Cerebellar nuclear complex (tissue), 1 donor: ENCODE data around the gene MRPS12.
"Not testable (repeated sequence)": the region's sequence is repeated elsewhere in the genome, so short reads cannot be mapped to it uniquely, and the experiment has no call there.

Experiments
- DNase-seq, 2 experiments: peaks; one replicate each; lab custom pipeline; 2025; lab: John Stamatoyannopoulos, UW

The MRPS12 gene

GRCh38 chr19:38930776-38931520 lies at the start of gene MRPS12:
MRPS12 (plus strand) TSS chr19:38930944; CDS start chr19:38931295, 351 bp downstream.
- peak; percentile 93 to 98 for DNase-seq

- no peak for DNase-seq
Measured at GRCh38 chr19:38883286-38883685, 47.5 kb upstream of the MRPS12 start.

DNA sequence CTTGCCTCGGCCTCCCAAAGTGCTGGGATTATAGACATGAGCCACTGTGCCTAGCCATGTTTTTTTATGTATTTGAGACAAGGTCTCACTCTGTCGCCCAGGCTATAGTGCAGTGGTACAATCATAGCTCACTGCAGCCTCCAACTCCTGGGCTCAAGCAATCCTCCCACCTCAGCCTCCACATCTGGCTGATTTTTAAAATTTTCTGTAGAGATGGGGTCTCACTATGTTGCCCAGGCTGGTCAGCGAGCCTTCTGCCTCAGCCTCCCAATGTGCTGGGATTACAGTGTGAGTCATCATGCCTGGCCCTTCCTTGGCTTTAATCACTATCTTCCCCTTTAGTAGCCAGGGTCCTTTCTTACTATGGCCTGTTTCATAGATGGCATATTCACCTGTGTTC lies 46.1 kb upstream of the MRPS12 start:
- not testable (repeated sequence) for DNase-seq

DNA sequence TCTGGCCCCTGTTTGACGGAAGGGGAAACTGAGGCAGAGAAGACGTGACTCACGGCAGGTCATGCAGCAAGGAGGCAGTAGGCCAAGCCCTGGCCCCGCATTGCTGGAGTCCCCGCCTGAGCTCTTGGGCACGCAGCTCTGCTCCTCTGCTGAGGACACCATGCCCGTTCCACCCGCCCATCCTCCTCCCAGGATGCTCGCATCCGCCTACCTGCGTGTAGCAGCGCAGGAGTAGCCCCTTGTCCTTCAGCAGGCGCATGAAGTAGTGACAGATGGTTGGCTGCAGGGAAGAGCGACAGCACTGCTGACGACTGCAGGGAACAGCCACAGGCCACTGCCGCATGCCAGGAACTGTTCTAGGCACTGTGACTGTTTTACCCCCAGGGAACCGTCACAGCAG lies 41.9 kb upstream of the MRPS12 start:
- DNase-seq: peak in 1 of 2 experiments; percentile 30

- DNase-seq: no peak
Measured at GRCh38 chr19:38889803-38890202, 40.9 kb upstream of the MRPS12 start.

DNA sequence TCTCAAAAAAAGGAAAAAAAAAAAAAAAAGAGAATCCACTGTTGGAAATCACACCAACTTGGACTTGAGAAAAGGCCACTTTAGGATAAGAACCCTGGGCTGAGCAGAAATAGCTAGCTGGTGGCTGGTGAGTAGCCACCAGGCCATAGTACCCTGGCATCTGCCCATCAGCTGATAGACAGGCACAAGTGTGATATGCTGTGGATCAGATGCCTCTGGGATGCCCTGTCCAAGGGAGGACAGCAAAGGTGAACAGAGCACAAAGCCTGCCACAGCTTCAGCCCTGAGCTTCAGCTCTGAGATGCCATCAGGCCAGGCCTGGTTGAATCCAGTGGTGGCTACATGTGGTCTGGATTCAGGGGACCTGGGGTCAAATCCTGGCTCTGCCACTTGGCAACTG lies 40.1 kb upstream of the MRPS12 start:
- no peak for DNase-seq

DNA sequence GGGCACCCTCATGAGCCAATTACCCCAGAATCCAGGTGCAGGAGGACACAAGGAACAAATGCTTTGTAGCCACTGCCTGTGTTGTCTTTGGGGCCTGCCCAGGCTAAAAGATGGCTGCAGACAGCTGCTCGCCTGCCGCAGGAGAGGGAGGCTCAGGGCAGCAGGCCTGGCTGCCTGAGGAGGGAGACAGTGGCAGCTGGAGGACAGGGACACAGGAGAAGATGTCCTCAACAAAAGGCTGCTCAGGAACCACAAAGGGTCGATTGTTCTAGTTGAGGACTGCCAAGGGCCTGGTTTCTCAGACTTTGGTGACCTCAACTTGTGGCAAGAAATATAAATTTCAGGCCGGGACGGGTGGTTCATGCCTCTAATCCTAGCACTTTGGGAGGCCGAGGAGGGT lies 39.0 kb upstream of the MRPS12 start:
- no peak for DNase-seq

DNA sequence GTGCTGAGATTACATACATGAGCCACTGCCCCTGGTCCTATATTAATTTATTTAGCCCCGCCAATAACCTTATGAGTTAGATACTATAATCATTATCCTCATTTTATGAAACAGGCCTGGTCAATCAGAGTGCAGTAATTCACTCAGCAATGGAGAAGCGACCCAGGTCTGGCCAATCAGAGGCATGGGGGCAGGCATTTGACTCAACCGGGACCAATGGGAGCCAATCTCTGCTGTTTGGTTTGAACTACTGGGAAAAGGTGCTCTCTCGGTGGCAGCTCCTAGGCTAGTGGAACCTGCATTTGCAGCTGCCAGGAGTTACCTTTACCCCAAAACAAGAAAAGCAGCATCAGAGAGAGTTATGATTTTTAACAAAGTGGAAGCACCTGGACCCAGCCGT lies 37.9 kb upstream of the MRPS12 start:
- DNase-seq: no peak

DNA sequence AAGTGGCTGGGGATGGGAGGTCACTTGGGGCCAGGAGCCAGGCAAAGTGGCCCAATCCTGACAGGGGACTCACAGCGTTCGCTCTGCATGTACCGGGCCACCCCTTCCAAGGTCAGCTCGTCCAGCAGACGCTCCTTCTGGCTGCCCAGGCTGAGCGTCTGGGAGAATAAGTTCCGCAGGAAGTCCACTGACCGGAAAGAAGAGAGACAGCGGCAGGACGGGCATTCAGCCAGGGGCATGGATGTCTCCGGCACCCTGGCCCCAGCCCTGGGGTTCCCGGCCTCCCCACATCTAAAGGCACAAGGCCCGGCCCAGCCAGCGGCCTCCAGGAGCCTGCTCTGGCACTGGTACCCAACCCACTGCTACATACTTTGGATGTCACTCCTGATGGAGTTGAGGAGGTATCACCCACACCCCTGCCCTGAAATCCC lies 37.4 kb upstream of the MRPS12 start:
- DNase-seq: no peak

- DNase-seq: no peak
Measured at GRCh38 chr19:38894968-38895367, 35.8 kb upstream of the MRPS12 start.

DNA sequence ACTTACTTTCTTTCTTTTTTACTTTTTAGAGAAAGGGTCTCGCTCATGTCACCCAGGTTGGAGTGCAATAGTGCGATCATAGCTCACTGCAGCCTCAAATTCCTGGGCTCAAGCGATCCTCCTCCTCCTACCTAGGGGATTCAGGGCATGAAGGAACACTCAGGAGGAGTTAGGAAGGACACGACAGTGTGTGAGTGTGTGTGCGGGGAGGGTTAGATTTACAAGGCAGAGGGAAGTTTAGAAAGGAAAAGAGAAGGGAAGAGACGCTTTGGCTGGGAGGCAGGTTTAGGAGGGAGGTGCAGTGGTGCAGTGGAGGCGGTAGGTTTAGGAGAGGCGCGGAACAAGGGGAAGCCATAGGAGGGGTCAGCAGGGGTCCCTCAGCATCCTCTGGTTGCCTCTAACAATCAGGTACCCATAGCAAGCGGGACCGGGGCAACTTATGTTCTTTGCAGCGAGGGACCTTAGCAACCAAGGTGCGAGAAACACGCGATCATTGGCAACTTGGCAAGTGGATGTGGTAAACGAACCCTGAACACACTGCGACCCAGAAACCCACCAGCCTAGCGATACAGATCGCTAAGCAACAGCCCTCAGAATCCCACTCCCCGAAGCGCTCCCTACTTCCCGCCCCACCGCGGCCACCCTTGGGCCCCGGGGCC lies 31.8 kb upstream of the MRPS12 start:
- DNase-seq: no peak

DNA sequence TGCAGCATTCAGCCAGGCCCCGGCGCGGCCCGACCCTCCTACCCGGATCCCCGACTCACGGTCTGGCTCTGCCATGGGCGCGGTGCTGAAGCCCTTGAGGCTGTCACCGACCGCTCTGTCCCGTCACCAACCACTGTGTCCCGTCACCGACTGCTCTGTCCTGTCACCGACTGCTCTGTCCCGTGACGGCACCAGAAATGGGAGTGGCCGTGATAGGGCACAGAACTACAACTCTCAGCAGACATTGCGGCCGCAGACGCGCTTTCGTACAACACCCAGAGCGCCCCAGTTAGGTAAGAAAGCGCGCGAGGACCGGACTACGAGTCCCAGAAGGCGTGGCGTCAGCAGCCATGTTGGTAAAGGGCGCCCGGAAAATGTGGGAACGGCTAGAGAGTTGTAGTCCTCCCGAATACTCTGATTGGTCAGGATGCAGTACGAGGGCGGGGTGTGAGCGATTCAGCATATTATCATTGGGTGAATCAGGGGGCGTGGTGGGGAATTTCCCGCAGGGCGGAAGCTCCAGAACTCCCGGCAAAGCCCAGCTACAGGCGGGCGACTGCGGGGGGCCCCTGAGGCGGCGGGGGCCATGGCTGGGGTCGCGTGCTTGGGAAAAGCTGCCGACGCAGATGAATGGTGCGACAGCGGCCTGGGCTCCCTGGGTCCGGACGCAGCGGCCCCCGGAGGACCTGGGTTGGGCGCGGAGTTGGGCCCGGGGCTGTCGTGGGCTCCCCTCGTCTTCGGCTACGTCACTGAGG lies 31.1 kb upstream of the MRPS12 start, which contains the start of the genes NFKBIB and SIRT2:
NFKBIB (plus strand) TSS at position 523 of the 755 bp plus-strand sequence; CDS start at position 587, 64 bp downstream.
SIRT2 (minus strand) TSS at position 172 of the 755 bp plus-strand sequence; CDS start at position 75, 97 bp downstream.
- peak; percentile 99 to 100 for DNase-seq

DNA sequence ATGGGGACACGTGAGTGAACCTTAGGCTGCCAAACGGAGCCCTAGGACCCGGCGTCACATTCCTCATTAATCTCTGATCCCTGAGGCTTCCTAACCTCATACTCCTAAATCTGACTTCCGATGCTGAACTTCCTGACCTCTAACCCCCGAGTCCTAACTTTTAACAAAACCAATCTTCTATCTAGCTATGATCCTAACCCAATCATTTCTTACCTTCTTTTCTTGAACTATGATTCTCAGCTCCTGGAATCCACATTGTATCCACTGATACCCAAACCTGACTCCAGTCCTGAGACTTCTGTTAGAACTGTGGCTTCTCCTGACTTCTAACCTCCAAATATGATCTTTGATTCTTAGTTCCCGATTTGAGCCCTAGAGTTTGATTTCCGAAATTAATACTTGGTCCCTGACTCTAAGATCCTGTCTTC lies 30.5 kb upstream of the MRPS12 start:
- DNase-seq: no peak

- no peak for DNase-seq
Measured at GRCh38 chr19:38900743-38901190, 30.0 kb upstream of the MRPS12 start.

- no peak for DNase-seq
Measured at GRCh38 chr19:38901683-38902082, 29.1 kb upstream of the MRPS12 start.

DNA sequence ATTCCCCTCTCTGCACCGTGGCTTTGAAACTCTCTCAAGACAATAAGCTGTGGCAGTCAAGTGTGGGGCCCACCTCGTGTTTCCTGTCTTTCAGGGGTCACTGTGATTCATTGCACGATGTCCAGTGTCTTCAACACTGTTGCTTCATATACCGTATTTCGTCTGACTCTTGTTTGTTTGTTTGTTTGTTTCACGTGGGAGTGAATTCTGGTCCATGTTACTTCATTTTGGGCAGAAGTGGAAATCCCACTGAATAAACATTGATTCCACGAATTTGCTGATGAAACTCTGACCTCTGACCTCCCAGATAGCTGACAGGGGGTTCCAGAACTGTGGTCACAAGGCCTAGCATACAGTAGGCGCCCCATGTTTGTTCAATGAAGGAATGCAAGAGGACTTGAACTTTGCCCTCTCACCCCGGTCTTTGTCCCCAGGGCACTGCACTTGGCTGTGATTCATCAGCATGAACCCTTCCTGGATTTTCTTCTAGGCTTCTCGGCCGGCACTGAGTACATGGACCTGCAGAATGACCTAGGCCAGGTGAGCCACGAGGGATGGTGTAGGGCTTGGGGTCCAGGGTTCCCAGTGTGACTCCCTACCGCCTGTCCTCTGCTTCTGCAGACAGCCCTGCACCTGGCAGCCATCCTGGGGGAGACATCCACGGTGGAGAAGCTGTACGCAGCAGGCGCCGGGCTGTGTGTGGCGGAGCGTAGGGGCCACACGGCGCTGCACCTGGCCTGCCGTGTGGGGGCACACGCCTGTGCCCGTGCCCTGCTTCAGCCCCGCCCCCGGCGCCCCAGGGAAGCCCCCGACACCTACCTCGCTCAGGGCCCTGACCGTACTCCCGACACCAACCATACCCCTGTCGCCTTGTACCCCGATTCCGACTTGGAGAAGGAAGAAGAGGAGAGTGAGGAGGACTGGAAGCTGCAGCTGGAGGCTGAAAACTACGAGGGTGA lies 25.9 kb upstream of the MRPS12 start:
- DNase-seq: no peak

- DNase-seq: no peak
Measured at GRCh38 chr19:38905620-38906019, 25.1 kb upstream of the MRPS12 start.

GRCh38 chr19:38907227-38907626 lies 23.5 kb upstream of the MRPS12 start:
- no peak for DNase-seq

GRCh38 chr19:38907670-38908069 lies 23.1 kb upstream of the MRPS12 start:
- DNase-seq: no peak

GRCh38 chr19:38908911-38909310 lies 21.8 kb upstream of the MRPS12 start:
- no peak for DNase-seq

GRCh38 chr19:38910488-38910887 lies 20.3 kb upstream of the MRPS12 start:
- no peak for DNase-seq
